Transverse colon (tissue), 1 donor: ENCODE results near the gene BBX.

Experiments used
- EP300 ChIP-seq: sonication (generic); formaldehyde crosslinking; IDR thresholded peaks from one replicate; pipeline ENCODE4 v1.6.1; 2017; ENCODE audit warnings: antibody characterized with exemption, low read depth
- POLR2A ChIP-seq: fragments of 450-650 bp; IDR thresholded peaks from one replicate; pipeline ENCODE4 v1.6.1; 2016; ENCODE audit warnings: antibody characterized with exemption, mild to moderate bottlenecking, moderate library complexity

DNA sequence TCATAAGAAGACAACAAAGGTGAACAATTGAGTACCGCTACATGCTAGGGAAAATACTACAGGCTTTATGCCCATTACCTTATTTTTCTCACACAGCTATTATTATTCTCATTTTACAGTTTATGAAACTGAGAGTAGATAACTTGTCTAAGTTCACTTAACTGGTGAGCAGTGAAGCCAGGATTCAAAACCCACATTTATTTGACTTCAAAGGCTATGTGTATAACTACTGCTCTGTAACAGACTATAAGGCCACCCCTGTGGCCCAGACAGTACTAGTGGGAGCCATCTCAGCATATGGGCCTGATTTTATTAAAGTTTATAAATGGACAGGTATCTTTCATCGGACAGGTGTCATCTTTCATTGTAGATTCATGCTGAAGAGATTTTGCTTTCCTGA lies 14.4 kb upstream of the BBX start:
- TF ChIP-seq EP300 (no peak), POLR2A (no peak)
